Measurements from ENCODE around the gene FUNDC2.

DNA sequence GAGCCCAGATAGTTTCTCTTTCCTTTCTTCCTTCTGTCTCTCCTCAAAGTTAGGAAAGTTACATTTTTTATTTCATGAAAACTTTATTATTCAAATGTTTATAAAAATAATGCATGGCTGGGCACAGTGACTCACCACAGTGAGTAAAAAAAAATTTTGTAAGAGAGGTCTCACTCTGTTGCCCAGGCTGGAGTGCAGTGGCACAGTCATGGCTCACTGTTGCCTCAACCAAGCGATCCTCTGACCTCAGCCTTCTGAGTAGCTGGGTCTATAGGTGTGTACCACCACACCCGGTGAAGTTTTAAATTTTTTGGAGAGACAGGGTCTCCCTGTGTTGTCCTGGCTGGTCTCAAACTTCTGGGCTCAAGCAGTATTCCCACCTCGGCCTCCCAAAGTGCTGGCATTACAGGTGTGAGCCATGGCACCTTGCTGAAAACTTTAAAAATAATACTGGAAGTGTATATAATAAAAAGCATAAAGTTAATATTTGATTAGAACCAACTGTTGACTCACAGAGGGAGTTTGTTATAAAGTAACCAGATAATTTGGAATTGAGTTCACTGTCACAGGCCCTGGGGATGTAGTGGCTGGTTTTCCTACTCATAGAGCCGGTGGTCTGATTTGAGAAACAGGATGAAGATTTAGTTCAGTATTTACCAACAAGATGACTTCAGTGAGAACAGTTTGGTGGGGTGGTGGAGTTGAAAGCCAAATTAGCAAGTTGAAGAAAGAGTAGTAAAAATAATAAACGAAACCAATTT lies 26.3 kb downstream of the FUNDC2 start:
- TF ChIP-seq, protein P1, sequence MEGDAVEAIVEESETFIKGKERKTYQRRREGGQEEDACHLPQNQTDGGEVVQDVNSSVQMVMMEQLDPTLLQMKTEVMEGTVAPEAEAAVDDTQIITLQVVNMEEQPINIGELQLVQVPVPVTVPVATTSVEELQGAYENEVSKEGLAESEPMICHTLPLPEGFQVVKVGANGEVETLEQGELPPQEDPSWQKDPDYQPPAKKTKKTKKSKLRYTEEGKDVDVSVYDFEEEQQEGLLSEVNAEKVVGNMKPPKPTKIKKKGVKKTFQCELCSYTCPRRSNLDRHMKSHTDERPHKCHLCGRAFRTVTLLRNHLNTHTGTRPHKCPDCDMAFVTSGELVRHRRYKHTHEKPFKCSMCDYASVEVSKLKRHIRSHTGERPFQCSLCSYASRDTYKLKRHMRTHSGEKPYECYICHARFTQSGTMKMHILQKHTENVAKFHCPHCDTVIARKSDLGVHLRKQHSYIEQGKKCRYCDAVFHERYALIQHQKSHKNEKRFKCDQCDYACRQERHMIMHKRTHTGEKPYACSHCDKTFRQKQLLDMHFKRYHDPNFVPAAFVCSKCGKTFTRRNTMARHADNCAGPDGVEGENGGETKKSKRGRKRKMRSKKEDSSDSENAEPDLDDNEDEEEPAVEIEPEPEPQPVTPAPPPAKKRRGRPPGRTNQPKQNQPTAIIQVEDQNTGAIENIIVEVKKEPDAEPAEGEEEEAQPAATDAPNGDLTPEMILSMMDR (IDR thresholded peaks at IDR 0.05 in 8 of 11, conservative IDR thresholded peaks at IDR 0.05 in 3 of 11): no peak
- TF ChIP-seq POLR2A (IDR thresholded peaks at IDR 0.05): no peak

Data from spleen (tissue), 7 donors.